Globus pallidus (tissue), 1 donor: ENCODE measurements around the gene MGMT.

Experiments
- DNase-seq: peaks from one replicate; pipeline ENCODE4 v3.0.0-alpha.2; 2015; ENCODE audit warnings: low spot score

Gene MGMT

DNA sequence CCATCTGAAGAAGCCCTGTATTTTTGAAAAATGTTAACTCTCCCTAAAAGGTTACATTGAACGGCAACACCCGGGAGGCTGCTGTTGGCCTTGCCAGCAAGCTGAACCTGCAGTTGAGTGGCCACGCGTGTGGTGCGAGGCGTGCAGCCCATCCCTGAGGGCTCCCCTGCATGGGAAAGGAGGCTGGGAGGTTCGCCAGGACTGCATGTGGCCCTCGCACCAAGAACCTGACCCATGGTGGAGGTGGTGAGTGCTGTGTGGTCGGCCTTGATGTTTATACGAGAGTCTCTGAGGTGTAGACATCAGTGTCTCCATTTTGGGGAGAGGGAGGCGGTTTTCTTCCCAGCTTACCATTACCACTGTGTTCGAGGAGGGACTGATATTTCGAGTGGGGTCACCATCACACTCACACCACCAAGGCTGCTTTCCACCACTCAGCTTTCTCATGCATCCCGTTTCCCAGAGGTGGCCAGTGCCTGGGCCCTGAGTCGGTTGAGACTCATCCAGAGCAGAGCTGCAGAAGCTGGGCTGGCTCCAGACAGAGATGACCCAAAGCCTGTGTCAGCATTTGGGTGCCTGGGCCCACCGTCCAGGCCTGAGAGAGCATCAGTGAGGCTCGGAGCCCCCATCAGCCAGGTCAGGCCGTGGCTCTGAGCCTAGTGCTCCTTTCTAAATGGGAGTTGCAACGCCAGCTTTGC is 274.4 kb downstream of the MGMT start:
- no peak for DNase-seq

DNA sequence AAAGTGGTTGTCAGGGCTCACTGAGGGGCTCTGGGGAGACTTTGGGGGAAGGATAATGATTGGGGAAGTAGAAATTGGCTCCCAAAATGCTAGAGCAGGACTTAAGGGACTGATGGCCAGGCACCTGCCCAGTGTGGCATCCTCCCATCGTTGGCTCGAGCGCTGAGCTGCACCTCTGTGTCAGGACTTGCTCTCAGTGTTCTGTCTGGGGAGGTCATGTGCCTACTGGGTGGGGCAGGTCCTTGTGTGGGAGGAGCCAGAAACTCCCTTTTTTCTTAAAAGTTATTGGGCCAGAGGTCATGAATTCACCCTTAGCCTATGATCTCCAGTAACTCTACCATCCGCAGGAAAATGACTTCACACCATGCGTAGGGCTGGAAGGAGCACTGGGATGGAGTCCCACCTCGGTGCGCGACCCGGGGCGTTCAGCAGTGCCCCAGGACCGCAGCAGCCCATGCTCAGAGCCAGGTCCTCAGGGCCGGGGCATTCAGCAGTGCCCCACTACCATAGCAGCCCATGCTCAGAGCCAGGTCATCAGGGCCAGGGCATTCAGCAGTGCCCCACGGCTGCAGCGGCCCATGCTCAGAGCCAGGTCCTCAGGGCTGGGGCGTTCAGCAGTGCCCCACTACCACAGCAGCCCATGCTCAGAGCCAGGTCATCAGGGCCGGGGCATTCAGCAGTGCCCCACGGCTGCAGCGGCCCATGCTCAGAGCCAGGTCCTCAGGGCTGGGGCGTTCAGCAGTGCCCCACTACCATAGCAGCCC is 275.1 kb downstream of the MGMT start:
- no peak for DNase-seq

DNA sequence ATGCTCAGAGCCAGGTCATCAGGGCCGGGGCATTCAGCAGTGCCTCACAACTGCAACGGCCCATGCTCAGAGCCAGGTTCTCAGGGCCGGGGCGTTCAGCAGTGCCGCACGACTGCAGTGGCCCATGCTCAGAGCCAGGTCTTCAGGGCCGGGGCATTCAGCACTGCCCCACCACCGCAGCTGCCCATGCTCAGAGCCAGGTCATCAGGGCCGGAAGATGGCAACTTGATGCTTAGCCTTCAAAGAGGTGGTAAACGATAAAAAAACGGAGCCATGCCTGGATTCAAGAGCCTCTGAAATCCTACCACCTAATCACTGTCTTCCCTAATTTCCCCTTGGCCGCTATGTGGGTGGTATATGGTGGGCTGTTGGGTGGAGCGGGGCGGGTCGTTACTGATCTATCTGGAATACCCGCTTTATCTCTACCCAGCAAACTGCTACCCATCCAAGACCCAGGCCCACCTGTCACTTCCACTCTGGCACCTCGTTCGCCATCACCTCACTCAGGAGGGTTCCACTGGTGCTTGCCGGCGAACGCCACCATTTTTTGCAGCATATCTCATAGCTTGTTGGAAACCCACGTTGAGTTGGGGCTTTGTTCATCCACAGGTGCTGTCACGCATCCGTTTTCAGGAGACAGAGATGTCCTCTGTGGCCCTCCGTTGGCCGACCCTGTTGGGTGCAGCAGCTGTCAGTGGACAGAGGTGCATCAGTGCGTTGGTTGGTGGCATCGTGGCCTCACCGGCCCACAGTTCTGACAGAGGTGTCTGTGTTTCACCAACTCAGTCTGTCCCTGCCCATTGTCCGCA is 275.9 kb downstream of the MGMT start:
- no peak for DNase-seq

DNA sequence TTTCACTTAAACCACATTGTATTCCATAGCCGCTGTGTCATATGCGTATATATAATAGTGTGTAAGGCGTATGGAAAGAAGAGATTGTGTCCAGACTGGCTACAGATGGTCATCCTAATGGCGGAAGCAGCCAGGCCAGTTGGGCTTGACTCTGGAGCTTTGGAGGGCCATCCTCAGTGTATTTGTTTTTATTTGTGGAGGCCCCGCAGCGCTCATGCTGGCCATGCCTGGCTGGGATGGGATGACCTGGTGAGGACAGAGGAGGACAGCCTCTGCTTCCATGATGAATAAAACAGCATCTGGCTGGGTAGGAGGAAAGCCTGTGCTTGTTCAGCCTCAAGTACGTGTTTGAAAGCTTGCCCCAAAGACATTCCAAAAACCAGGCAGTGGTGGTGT is 276.7 kb downstream of the MGMT start:
- DNase-seq = no peak

DNA sequence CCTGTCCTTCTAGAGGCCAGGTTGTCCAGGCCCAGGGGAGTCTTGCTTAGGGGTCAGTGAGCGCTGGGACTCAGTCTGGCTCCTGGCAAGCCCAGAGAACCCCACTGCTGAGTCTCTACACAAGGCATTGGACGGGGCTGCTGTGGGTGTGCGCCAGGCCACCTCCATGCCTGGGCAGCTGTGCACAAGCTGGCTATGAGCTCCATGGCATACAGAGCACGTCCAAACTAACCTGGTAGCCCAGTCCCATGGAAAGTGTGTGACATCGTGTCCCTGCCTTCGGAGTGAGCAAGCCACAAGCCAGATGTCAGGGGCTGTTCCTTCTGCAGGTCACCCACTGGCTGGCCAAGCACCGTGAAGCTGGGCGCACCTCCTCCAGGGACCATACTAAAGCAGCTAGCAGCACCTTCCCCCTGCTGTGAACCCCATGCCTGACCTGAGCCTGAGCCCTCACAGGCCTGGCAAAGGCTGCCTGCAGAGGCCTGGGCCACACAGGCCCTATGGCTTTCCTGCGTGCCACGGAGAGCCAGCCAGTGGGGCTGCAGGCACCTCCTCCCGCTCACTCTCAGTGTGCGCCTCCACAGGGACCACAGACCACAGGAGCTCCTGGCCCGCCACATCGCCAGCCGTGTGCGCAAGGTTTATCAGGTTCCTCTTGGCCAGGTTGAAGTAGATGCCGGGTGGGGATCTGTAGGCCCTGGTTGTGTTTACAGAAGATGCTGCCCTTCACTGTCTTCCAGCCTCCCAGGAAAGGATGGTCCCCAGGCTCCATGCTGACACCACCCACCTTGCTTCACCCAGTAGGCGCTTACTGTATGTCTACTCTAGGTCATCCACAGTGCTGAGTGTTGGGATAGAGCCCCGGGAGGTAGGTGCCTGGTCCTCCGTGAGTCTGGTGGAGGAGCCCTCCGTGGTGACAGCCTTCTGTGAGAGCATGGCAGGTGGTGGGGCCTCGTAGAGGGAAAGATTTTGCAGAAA is 277.4 kb downstream of the MGMT start:
- no peak for DNase-seq

DNA sequence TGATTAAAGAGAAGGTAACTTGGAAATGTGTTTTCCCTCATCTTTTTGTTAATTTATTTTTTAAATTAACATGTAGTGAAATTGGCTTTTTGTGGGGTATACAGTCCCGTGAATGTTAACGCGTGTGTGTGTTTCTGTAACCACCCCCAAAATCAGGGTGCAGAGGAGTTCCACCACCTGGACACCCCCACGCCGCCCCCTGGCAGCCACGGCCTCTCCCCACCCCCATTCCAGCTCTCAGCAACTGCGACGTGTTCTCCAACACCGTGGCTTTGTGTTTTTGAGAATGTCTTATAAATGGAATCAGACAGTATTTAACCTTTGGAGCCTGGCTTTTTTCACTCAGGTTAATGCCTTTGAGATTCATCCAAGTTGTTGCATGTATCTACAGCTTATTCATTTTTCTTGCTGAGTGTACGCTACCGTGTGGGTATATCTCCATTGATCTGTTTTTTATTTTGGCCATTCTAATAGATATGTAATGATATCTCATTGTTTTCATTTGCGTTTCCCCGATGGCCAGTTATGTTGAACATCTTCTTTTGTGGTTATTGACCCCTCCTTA is 278.2 kb downstream of the MGMT start:
- no peak for DNase-seq

DNA sequence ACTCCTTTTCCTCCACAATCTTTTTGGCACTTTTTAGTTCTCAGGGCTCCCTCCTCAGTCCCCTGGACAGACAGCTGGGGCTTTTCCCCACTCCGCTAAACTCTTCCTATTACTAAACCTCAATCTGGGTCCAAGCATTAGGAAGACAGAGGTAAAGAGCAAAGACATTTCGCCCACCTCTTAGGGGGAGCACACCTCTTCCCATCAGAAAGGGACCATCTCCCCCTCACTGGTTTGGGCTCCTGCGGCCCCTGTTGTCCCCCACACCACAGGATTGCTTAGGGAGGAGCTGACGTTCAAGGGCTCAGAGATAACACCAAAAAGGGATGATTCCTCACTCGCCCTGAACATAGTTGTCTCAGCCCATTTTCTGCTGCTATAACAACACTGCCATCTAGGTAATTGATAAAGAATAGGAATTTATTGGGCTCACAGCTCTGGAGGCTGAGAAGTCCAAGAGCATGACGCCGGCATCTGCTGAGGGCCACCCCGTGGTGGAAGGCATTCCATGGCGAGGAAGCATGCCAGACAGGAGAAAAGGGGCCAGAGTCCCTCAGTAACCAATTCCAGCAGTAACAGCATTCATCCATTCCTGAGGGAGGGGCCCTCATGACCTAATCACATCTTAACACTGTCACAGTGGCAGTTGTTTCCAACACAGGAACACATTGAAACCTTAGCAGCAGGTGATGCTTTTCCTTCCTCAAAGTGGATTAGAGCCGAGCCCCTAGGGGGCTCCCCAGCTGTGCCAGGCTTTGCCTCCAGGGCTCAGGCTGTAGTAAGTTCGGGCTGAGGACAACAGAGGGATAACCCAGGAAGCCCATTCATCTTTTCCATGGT is 287.4 kb downstream of the MGMT start:
- no peak for DNase-seq

DNA sequence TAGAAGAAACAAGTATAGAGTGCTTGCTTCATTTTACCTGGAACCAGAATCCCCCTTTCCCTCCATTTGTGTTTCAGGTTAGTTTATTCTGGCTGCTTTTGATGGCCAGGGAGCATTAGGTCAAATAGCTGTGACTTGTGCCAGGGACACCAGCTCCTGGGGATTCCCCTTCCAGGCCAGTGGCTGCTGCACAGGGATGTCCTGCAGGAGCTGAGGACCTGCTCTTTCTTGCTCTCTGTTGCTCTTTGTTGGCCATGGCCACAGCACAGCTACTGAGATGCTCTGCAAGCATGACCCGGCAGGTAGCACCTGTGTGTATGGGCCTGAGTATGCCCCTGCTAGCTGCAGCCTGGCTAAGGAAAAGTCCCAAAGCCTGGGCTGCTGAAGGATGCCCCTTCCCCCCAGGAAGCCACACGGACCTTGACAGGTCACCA is 288.1 kb downstream of the MGMT start:
- DNase-seq = no peak

DNA sequence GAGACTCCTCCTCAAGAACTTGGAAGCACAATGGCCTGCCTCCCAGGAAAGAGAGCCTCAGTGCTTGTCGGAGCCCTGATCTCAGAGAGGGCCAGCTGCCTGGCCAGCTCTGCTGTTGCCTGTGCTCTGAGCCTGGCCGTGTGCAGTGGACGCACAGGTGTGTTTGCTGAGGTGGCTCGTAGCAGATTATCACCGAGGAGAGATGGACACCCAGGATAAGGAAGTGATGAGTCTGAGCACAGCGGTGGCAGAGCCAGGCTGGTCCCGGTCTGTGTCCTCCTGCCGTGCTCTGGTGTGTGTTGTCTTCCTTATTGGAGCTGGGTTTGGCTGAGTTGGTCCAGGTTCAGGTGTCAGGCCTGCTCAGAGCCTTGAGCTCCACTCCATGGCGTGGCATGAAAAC is 288.6 kb downstream of the MGMT start:
- no peak for DNase-seq

DNA sequence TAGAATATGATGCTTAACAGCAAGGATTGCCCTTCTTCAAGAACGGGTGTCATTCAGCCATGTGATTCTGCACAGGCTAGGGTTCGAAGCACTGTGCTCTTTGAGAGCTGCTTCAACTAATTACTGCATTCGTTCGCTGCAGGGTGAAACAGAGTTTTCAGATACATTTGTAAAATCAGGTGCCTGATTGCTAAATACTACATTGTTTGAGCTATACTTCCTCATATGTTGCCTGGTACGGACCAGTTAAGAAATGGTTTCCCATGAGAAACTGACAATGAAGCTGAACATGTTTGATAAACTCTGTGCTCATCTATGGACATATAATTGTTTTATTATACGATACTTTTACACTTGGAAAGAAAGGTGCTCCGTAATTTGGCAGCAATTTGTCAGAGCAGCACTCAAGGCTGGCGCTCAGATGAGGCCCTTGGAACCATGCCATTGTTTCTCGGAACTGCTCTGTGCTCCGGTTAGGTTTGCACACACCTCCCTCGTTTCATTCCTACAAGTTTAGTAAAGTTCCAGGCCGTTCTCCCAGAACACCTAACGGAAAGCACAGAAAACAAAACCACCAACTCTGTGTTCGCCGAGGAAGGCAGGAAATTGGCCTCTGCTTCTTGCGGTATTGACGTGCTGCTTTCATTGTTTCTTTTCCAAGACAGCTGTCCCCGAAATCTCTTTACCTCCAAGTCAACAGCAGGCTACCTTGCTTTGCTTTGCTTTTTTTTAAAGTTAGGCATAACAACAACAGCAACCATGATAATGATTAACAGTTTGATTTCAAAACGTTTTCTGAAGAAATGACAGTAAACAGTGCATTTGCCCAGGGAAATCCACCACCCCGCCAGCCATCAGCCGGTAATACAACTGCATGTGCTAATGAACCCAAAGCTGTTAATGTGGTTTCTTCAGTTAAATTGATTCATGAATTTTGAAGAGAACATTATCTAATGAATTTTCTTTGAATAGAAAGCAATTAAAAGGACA is 290.2 kb downstream of the MGMT start:
- no peak for DNase-seq

DNA sequence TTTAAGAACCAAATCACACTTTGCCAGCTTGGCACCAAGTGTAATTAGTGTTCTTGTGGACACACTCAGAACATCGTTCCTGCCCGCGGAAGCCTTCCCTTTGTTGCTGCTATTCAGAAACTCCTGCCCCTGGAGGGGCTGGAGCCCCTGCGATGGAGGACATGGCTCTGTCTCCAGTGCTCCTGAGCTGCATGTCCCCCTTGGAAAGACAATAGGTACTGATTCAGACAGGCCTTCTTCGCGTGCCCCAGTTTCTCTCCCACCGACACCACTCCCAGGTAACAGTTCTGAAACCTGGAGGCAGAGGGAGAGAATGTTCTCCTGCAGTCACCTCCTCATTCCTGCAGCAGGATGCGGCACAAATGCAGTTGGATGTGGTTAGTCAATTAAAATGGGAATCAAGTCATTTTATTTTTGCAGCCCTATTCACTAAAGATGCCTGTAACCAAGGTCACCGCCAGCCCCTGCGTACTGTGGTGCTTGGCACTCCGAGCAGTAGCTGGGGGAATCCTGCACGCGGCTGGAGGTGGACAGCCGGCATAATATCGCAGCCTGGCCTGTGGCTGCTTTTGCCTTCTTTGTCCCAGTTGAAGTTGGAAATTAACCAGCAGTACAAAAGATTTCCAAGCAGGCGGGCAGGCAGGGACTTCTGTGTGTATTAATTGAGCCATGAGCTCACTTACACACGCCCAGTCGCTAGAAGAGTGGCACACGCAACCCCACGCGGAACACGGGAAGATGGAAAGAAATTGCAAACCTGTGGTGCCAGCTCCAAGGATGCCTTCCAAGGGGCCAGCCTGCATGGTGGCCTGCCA is 291.4 kb downstream of the MGMT start:
- DNase-seq = no peak

DNA sequence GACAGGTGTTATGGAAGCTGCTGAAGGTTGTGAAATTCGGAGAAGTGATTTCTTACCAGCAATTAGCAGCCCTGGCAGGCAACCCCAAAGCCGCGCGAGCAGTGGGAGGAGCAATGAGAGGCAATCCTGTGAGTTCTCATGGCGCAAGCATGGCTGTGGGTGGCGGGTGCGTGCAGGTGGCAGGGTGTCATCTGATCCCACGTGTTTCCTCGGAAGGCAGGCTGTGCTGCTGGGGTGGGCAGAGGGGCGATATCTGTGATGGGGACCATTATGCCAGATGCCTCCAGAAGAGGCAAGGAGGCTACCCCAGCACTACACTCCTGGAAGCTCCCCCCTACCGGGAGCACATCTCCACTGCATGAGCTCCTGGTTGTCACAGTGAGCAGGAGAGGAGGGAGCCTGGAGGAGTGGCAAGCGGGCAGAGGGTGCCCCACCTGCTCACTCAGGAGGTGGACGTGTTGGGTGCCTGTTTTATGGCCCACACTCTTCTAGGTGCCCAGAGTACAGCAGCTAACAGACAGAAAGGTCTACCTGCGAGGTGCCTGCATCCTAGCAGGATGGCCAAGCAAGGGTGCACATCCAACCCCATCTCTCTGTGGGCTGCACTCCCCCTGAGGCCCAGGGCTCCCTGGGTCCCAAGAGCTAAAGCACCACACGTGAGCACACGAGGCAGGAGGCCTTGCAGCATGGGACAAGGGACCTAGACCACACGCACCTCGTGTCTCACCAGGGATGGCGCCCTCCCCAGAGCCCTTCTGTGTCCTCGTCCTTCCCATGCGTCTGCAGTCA is 292.4 kb downstream of the MGMT start:
- no peak for DNase-seq

DNA sequence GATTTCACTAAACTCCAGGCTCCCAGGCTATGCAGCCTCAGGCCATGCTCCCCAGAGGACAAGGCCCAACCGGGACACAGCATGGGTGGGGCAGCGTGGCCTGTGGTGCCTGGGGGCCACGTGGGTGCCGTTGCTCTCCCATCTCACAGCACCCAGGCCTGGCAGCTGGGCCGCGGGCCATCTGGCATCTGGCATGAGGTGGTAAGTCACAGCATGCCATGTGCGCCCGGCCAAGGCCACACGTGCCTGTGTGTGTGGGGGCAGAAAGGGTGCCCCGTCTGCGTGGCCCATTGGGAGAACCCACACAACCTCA is 292.9 kb downstream of the MGMT start:
- DNase-seq = no peak

DNA sequence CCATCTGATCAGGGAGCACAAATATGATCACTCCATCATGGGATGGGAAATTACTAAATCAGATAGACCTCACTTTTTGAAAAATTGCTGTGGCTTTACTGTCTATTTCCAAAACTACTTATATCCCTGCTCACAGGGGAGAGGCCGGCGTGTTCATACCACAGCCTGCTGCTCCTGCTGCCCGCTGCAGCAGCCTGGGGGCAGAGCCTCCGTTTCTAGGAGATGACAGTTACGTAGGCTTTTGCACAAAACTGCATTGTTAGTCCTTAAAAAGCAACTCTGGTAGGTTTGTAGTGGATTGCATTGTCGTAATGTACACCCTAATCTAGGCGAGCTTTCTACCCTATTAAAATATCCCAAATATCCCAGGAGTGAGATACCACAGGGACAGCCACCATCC is 293.4 kb downstream of the MGMT start:
- DNase-seq = no peak

DNA sequence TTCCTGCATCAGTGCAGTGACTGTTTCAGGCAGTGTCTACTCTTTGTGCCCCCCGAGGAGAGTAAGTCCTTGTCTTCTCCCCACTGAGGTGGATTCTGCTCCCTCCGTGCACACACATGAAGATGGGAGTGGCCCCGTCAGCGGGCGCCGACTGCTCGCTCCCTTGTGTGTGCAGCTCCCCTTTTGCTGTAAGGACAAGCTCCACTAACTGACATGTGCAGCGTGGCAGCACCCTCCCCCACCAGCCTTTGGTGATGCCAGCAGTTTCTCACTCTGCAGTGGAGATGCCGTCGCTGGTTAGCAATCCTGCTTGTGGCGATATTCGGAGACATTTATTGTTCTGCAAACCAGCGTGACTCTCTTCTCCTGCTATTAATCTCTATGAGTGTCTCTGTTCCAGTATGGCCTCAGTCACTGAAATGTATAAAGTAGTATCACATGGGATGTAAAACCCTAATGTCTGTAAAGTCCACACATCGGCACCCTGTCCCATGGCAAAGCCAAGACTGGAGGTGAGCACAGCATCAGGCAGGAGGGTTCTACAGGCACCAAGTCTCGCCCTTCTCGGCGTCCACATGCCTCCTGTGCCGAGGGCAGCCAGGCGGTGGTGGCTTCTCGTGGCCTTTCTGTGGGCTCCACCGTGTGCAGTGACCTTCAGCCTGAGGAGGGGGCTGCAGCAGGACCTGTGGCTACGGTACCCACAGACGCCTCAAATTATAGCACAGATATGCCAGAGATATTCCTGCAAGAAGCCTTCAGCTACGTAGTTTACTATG is 294.3 kb downstream of the MGMT start:
- DNase-seq = no peak

DNA sequence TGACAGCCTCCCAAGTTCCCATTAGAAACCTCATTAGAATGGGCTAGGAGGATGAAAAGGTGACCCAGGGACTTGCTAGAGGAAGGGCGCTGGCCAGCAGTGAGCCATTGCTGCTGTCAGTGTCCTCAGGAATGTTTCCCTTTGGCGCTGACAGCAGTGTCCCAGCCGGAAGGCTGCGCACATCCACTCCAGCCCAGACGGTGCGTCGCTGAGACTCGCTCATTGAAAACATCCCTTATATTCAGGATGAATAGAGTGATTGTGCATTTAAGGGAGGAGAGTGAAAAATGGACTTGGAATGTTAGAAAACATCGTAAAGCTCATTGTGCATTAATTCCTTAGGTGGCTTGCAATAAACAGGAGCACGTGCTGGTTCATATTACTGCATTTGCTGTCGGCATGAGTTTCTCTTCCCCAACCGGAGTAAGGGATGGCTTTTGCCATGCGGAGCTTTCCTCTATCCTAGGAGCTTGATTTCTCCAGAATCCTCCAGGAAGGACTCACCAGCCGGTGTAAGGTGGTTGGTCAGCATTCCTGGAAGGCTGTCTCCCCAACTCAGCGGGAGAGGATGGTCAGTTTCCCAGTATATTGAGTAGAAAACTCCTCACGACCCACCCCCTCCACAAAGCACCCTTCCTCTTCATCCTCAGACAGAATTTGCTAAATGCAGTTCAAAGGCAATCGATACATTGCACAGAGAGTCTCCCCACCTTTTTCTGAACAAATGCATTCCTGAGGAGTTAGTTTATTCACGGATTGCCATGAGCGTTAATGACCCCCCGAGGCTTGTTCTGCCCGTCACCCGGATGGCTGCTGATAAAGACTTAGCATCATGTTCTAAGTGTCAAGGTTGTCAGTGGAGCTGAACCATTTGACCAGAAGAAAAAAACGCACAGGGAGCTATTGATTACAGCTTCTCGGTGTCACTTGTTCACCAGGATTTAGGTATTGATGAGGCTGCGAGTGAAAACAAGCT is 295.2 kb downstream of the MGMT start:
- DNase-seq = no peak
